GM23248 (cell line): ENCODE measurements around the gene CYREN. TPM values are rescaled to one million over a fixed set of nuclear protein-coding genes. Genes with fewer than 3 reads are reported as not detected.

Experiments
- DNase-seq: peaks from one replicate; pipeline ENCODE4 v3.0.0-alpha.2; 2015
- H2AFZ ChIP-seq: fragments of 200-600 bp; sonication (generic); 2 replicates; pipeline ENCODE4 v1.6.1; 2016; ENCODE audit warnings: antibody characterized with exemption
- H3F3A ChIP-seq: fragments of 200-600 bp; sonication (generic); 2 replicates; pipeline ENCODE4 v1.6.1; 2016; ENCODE audit warnings: mild to moderate bottlenecking, antibody characterized with exemption, mixed run types; ENCODE audit not compliant: insufficient read depth
- H3K27ac ChIP-seq: fragments of 200-600 bp; sonication (generic); 2 replicates; pipeline ENCODE4 v1.5.1; 2016; ENCODE audit warnings: mild to moderate bottlenecking
- H3K27me3 ChIP-seq: fragments of 200-600 bp; sonication (generic); replicated peaks from 2 replicates; pipeline ENCODE4 v1.6.1; 2016; ENCODE audit warnings: mild to moderate bottlenecking; ENCODE audit not compliant: insufficient read depth
- H3K36me3 ChIP-seq: fragments of 200-600 bp; sonication (generic); 2 replicates; pipeline ENCODE4 v1.6.1; 2016; ENCODE audit warnings: low read depth, mild to moderate bottlenecking
- H3K4me1 ChIP-seq: fragments of 200-600 bp; sonication (generic); 2 replicates; pipeline ENCODE4 v1.6.1; 2016; ENCODE audit warnings: mild to moderate bottlenecking; ENCODE audit not compliant: insufficient read depth
- H3K4me2 ChIP-seq: fragments of 200-600 bp; sonication (generic); one replicate; pipeline ENCODE4 v1.6.1; 2016; ENCODE audit warnings: mild to moderate bottlenecking; ENCODE audit not compliant: unreplicated experiment
- H3K4me3 ChIP-seq: fragments of 200-600 bp; sonication (generic); 2 replicates; pipeline ENCODE4 v1.5.1; 2016; ENCODE audit warnings: mild to moderate bottlenecking
- H3K79me2 ChIP-seq: fragments of 200-600 bp; sonication (generic); 2 replicates; pipeline ENCODE4 v1.6.1; 2016; ENCODE audit warnings: mild to moderate bottlenecking; ENCODE audit not compliant: insufficient read depth
- H3K9ac ChIP-seq: fragments of 200-600 bp; sonication (generic); 2 replicates; pipeline ENCODE4 v1.6.1; 2016; ENCODE audit warnings: mild to moderate bottlenecking
- H3K9me2 ChIP-seq: fragments of 200-600 bp; sonication (generic); 2 replicates; pipeline ENCODE4 v1.6.1; 2016; ENCODE audit warnings: mixed run types, mild to moderate bottlenecking, moderate library complexity; ENCODE audit not compliant: insufficient read depth
- H3K9me3 ChIP-seq: fragments of 200-600 bp; sonication (generic); one replicate; pipeline ENCODE4 v1.6.1; 2017; ENCODE audit warnings: low read depth
- H4K20me1 ChIP-seq: fragments of 200-600 bp; sonication (generic); 2 replicates; pipeline ENCODE4 v1.6.0; 2016; ENCODE audit not compliant: insufficient read depth
- EZH2 ChIP-seq: fragments of 200-600 bp; sonication (generic); IDR thresholded peaks from 2 replicates; pipeline ENCODE4 v1.6.1; 2018; ENCODE audit warnings: antibody characterized with exemption, mild to moderate bottlenecking; ENCODE audit not compliant: insufficient read depth, poor library complexity, severe bottlenecking
- EZH2phosphoT487 ChIP-seq: fragments of 200-600 bp; sonication (generic); IDR thresholded peaks from 2 replicates; pipeline ENCODE4 v1.6.1; 2018; ENCODE audit warnings: antibody characterized with exemption, moderate library complexity, mild to moderate bottlenecking, low read depth; ENCODE audit not compliant: insufficient read depth
- WGBS, 2 experiments: methylation state at CpG; one replicate each; pipeline ENCODE4 v1.1.6; 2015 to 2017; ENCODE audit warnings: low lambda C conversion rate in 2 of 2, low coverage in 1 of 2; ENCODE audit errors: missing lambda C conversion rate in 2 of 2; 5-methylcytosine and 5-hydroxymethylcytosine counted together
- in situ Hi-C: fragments of 300-500 bp; cut with MboI; formaldehyde crosslinking; loops from 2 replicates; pipeline ENCODE4 v1.15.0; 2020
- polyA plus RNA-seq: library from polyadenylated mRNA; unstranded; fragments of >200 nt; fragmentation: Nextera tagmentation; extraction: Ambion mirVana; gene quantifications from 2 replicates; pipeline ENCODE4 v1.2.1, GENCODE V29; 2016
- total RNA-seq: library from RNA; depleted of rRNA; stranded (reverse); fragments of >200 nt; shearing (Covaris generic); gene quantifications from 2 replicates; pipeline ENCODE4 v1.2.3, GENCODE V29; 2014

CYREN gene
- total and polyA plus RNA-seq, 2 experiments from 2014 or later, result 38.3 to 40.4 TPM

- Histone ChIP-seq H3K9me3 (no peaks in the 10 kb centered on the region), H3K36me3 (peaks cover 5% of the 10 kb centered on the region), H4K20me1 (no peaks in the 10 kb centered on the region), H2AFZ (no peak overlapping the region), H3F3A (no peaks in the 10 kb centered on the region), H3K27ac (no peak overlapping the region), H3K4me2 (no peak overlapping the region), H3K9ac (no peak overlapping the region), H3K27me3 (no peaks in the 10 kb centered on the region), H3K4me1 (no peaks in the 10 kb centered on the region), H3K79me2 (no peaks in the 10 kb centered on the region), H3K4me3 (no peak overlapping the region), H3K9me2 (no peaks in the 10 kb centered on the region)
- in situ Hi-C loops, result loop anchor here (25.0 kb wide), 1 partner anchor 517 kb away; no protein-coding TSS in a partner anchor
- WGBS, 2 experiments, result 90 to 93% methylated on average over 8 of the region's 8 CpGs
- TF ChIP-seq EZH2, result no peak
- no peak for TF ChIP-seq EZH2phosphoT487
- no peak for DNase-seq
Measured at GRCh38 chr7:135179321-135179925, 8.9 kb upstream of the CYREN start.

- WGBS, 2 experiments, result 80 to 83% methylated on average over 13 of the region's 13 CpGs
Measured at GRCh38 chr7:135178364-135178763, 7.9 kb upstream of the CYREN start.

GRCh38 chr7:135177028-135177696, 6.7 kb upstream of the CYREN start:
- Histone ChIP-seq H3K27ac (no peak overlapping the region), H3K9me2 (no peaks in the 10 kb centered on the region), H3K27me3 (no peaks in the 10 kb centered on the region), H3K9ac (no peak overlapping the region), H3K79me2 (no peaks in the 10 kb centered on the region), H3K36me3 (peaks cover 5% of the 10 kb centered on the region; the same call in 1 of the 2 replicates), H4K20me1 (no peaks in the 10 kb centered on the region), H3K4me3 (no peak overlapping the region), H3K4me1 (no peaks in the 10 kb centered on the region), H3K4me2 (no peak overlapping the region), H3K9me3 (no peaks in the 10 kb centered on the region), H2AFZ (no peak overlapping the region), H3F3A (no peaks in the 10 kb centered on the region)
- DNase-seq, result no peak
- in situ Hi-C loops, result loop anchor here (25.0 kb wide), 1 partner anchor 515 kb away; no protein-coding TSS in a partner anchor
- TF ChIP-seq EZH2 (no peak), EZH2phosphoT487 (no peak)
- 83 to 86% methylated on average over 9 of the region's 9 CpGs for WGBS, 2 experiments

More at GRCh38 chr7:135178364-135178763, 7.9 kb upstream of the CYREN start:
- no peak overlapping the region for H3K27ac ChIP-seq
- TF ChIP-seq EZH2 (no peak), EZH2phosphoT487 (no peak)
- no peaks in the 10 kb centered on the region for H4K20me1 ChIP-seq
- H3K4me1 ChIP-seq, result no peaks in the 10 kb centered on the region
- H3K36me3 ChIP-seq, result peaks cover 5% of the 10 kb centered on the region
- H3K9ac ChIP-seq, result no peak overlapping the region
- no peaks in the 10 kb centered on the region for H3K79me2 ChIP-seq
- no peaks in the 10 kb centered on the region for H3K9me3 ChIP-seq
- H2AFZ ChIP-seq, result no peak overlapping the region
- DNase-seq, result no peak
- in situ Hi-C loops, result loop anchor here (25.0 kb wide), 1 partner anchor 516 kb away; no protein-coding TSS in a partner anchor
- no peaks in the 10 kb centered on the region for H3K9me2 ChIP-seq
- H3K4me2 ChIP-seq, result no peak overlapping the region
- H3F3A ChIP-seq, result no peaks in the 10 kb centered on the region
- H3K27me3 ChIP-seq, result no peaks in the 10 kb centered on the region
- H3K4me3 ChIP-seq, result no peak overlapping the region

GRCh38 chr7:135175931-135176330, 5.4 kb upstream of the CYREN start:
- in situ Hi-C loops, result loop anchor here (25.0 kb wide), 1 partner anchor 514 kb away; no protein-coding TSS in a partner anchor
- no peak overlapping the region for H3K27ac ChIP-seq
- no peaks in the 10 kb centered on the region for H3K9me2 ChIP-seq
- no peak for TF ChIP-seq EZH2
- TF ChIP-seq EZH2phosphoT487, result no peak
- 91 to 92% methylated on average over 6 of the region's 6 CpGs for WGBS, 2 experiments
- H4K20me1 ChIP-seq, result no peaks in the 10 kb centered on the region
- no peak overlapping the region for H2AFZ ChIP-seq
- H3K9me3 ChIP-seq, result no peaks in the 10 kb centered on the region
- H3K36me3 ChIP-seq, result no peaks in the 10 kb centered on the region
- DNase-seq, result no peak
- no peaks in the 10 kb centered on the region for H3K79me2 ChIP-seq
- no peak overlapping the region for H3K9ac ChIP-seq
- no peak overlapping the region for H3K4me2 ChIP-seq
- no peaks in the 10 kb centered on the region for H3F3A ChIP-seq
- no peak overlapping the region for H3K4me3 ChIP-seq
- H3K4me1 ChIP-seq, result peaks cover 11% of the 10 kb centered on the region
- no peaks in the 10 kb centered on the region for H3K27me3 ChIP-seq
